GM12864 (cell line): Measurements from ENCODE around the gene LPCAT3.

ENCODE experiments used
- DNase-seq: peaks from one replicate; pipeline ENCODE4 v3.0.0-alpha.2; 2011; ENCODE audit warnings: low read depth
- H3K4me3 ChIP-seq: 2 replicates; pipeline ENCODE4 v1.5.1; 2011; ENCODE audit warnings: mild to moderate bottlenecking, low read depth, low read length, control low read depth
- TF ChIP-seq, protein P1 (sequence below): IDR thresholded peaks from 2 replicates; pipeline ENCODE4 v1.5.1; 2011; ENCODE audit warnings: low read depth, mild to moderate bottlenecking, moderate library complexity, low read length, control low read depth, inconsistent platforms; ENCODE audit errors: missing control alignments

Gene LPCAT3

DNA sequence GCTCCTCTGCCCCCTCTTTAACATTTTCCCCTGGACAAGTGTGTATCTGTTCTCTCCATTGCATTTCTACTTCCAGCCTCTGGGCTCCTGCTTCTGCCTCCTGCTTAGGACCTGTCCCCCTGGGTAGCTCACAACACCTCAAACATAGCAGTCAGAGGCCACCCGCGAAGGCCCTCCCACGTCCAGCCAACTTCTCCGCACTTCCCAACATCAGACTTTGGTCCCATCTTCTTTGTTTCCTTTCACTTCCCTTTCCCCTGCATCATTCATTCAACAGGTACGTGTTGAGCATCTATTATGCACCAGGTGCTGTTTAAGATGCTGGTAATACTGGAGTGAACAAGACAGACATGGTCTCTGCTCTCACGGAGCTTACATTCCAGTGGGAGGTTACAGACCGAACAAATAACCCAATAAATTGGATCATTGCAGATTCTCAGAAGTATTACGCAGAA is 71.3 kb downstream of the LPCAT3 start:
- peak overlapping the region; percentile 58 for H3K4me3 ChIP-seq
- DNase-seq = no peak
- TF ChIP-seq, protein P1, sequence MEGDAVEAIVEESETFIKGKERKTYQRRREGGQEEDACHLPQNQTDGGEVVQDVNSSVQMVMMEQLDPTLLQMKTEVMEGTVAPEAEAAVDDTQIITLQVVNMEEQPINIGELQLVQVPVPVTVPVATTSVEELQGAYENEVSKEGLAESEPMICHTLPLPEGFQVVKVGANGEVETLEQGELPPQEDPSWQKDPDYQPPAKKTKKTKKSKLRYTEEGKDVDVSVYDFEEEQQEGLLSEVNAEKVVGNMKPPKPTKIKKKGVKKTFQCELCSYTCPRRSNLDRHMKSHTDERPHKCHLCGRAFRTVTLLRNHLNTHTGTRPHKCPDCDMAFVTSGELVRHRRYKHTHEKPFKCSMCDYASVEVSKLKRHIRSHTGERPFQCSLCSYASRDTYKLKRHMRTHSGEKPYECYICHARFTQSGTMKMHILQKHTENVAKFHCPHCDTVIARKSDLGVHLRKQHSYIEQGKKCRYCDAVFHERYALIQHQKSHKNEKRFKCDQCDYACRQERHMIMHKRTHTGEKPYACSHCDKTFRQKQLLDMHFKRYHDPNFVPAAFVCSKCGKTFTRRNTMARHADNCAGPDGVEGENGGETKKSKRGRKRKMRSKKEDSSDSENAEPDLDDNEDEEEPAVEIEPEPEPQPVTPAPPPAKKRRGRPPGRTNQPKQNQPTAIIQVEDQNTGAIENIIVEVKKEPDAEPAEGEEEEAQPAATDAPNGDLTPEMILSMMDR = no peak

DNA sequence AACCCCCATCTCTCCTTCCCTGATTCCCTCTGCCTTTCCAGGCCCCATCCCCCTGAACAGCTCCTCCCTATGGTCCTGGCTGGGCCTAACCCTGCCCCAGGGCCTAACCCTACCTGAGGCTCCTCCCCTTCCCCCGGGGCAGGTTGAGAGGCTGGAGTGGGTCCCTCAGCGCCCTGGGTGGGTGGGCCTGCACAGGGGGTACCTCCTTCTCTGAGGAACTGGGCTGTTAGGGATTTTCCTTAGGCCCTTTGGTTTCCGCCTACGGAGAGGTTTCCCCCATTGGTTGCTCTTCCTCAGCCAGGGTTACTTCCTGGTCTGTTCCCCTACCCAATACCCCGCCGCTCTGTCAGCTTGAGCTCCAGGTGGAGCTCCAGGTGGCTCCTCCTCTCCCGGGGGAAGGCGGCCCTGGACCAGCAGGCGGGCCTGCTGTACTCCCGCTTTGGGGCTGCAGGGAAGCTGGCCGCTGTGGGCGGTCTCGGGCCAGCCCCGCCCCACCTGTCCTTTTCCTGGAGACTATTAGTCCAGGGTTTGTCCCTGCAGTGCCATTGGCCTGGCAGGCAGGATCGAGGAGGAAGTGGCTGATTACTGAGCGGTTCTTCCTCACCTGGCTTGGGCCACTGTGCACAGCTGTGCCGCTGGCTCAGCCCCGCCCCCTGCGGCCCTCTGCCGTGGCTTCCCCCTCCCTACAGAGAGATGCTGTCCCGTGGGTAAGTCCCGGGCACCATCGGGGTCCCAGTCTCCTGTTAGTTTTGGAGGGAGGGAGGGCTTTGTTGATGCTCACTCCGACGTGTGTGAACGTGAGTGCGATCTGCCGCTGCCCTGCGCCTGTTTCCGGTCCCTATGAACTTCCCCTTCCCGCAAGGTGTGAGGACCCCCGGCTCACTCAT is 72.0 kb downstream of the LPCAT3 start:
- DNase-seq = no peak
- TF ChIP-seq, protein P1 = no peak
- peak overlapping the region; percentile 58 for H3K4me3 ChIP-seq

DNA sequence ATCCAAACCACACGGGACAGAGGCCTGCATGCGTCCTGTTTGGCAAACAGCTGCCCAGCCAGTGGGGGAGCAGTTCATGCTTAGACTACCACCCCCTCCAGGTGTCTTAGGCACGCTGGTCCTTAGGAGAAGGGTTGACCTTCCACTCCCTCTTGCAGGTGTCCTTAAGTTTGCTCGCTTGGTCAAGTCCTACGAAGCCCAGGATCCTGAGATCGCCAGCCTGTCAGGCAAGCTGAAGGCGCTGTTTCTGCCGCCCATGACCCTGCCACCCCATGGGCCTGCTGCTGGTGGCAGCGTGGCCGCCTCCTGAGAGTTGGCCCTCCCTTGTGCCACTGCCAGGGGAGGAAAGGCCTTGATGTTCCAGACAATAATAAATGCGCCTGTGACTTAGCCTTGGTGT is 72.7 kb downstream of the LPCAT3 start:
- TF ChIP-seq, protein P1 = no peak
- H3K4me3 ChIP-seq = peak overlapping the region; percentile 58
- DNase-seq = no peak

DNA sequence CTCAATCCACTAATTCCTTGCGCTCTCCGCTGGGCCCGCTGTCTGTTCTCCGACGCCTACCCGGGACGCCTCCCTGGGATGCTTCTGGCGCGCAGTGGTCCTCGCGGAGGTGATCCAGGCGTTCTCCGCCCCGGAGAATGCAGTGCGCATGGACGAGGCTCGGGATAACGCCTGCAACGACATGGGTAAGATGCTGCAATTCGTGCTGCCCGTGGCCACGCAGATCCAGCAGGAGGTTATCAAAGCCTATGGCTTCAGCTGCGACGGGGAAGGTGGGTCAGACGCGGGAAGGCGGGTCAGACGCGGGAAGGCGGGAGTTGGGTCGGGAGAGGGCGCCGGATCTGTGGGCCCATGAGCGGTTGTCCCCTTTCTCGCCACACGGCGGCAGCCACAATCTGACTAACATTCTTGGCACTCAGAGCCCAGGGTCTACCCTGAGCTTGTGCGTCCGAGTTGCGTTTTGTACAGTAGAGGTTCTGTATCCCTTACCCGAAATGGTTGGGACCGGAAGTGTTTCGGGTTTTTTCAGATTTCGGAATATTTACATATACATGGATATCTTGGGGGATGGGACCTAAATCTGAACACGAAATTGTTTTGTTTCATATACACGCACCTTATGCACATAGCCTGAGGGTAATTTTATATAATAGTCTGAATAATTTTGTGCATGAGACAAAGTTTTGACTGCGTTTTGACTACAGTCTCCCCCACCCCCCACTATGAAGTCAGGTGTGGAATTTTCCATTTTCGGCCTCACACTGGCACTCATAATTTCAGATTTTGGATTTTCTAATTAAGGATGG is 73.7 kb downstream of the LPCAT3 start:
- DNase-seq = peak; percentile 91
- TF ChIP-seq, protein P1 = peak; percentile 91

DNA sequence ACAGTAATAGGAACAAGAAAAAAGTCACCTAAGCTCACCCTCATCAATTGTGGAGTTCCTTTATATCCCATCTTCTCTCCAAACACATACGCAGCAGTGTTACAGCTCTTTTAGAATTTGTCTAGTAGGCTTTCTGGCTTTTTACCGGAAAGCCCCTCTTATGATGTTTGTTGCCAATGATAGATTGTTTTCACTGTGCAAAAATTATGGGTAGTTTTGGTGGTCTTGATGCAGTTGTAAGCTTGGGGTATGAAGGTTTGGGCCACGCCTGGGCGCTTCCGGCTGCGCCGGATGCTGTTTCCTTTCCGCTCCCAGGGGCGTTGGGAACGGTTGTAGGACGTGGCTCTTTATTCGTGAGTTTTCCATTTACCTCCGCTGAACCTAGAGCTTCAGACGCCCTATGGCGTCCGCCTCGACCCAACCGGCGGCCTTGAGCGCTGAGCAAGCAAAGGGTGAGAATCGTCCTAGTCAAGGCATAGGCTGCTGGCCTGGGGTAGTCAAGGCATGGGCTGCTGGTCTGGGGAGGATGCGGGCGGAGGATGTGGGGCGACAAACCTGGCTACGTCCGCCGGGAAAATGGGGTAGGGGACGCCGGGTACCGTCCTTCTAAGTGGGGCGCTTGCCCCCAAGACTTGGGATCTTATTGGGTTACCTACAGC is 74.4 kb downstream of the LPCAT3 start, which contains the start of the genes C12orf57 and RNU7-1:
C12orf57 (plus strand) TSS at position 301 of the 659 bp plus-strand sequence; CDS start at position 401, 100 bp downstream.
RNU7-1 (plus strand) TSS at position 95 of the 659 bp plus-strand sequence.
- DNase-seq = peak; percentile 89
- TF ChIP-seq, protein P1 = no peak
- peak within 1 kb of the TSS; percentile 58 for H3K4me3 ChIP-seq

More for the DNA sequence above, 73.7 kb downstream of the LPCAT3 start:
- H3K4me3 ChIP-seq = peak overlapping the region; percentile 58

DNA sequence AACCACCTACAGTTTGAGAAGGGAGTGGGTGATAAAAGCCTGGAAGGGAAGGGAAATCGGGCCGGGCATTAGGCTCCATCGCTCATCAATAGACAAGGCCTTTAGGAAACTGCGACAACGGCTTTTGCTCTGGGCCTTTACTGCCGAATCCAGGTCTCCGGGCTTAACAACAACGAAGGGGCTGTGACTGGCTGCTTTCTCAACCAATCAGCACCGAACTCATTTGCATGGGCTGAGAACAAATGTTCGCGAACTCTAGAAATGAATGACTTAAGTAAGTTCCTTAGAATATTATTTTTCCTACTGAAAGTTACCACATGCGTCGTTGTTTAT is 74.9 kb downstream of the LPCAT3 start:
- peak overlapping the region; percentile 58; the same call in 1 of the 2 replicates for H3K4me3 ChIP-seq
- peak; percentile 88 for DNase-seq
- TF ChIP-seq, protein P1 = no peak
